GM23338 (cell line): ENCODE data around the gene FRRS1L. TPM values are rescaled to one million over a fixed set of nuclear protein-coding genes. Genes with fewer than 3 reads are reported as not detected.

ENCODE experiments used
- ATAC-seq: fragments of 200-7000 bp; cut with Tn5 transposase; 3 replicates; pipeline ENCODE4 v1.9.1; 2020
- DNase-seq: peaks from one replicate; pipeline ENCODE4 v3.0.0-alpha.2; 2015; ENCODE audit warnings: low spot score
- H2AFZ ChIP-seq: fragments of 200-600 bp; sonication (generic); 2 replicates; pipeline ENCODE4 v1.8.0; 2016; ENCODE audit warnings: antibody characterized with exemption, mild to moderate bottlenecking, moderate library complexity
- H3F3A ChIP-seq: fragments of 200-600 bp; sonication (generic); replicated peaks from 2 replicates; pipeline ENCODE4 v1.8.0; 2017; ENCODE audit warnings: antibody characterized with exemption, mixed run types, low read depth
- H3K27ac ChIP-seq: fragments of 200-600 bp; sonication (generic); 2 replicates; pipeline ENCODE4 v1.6.1; 2016; ENCODE audit warnings: low read depth
- H3K27me3 ChIP-seq: fragments of 200-600 bp; sonication (generic); 2 replicates; pipeline ENCODE4 v1.8.0; 2016; ENCODE audit warnings: mild to moderate bottlenecking, mixed run types, moderate library complexity; ENCODE audit not compliant: insufficient read depth
- H3K36me3 ChIP-seq: fragments of 200-600 bp; sonication (generic); 2 replicates; pipeline ENCODE4 v1.8.0; 2016; ENCODE audit warnings: mild to moderate bottlenecking; ENCODE audit not compliant: insufficient read depth
- H3K4me1 ChIP-seq: fragments of 200-600 bp; sonication (generic); 2 replicates; pipeline ENCODE4 v1.8.0; 2016; ENCODE audit warnings: mild to moderate bottlenecking, moderate library complexity; ENCODE audit not compliant: insufficient read depth
- H3K4me2 ChIP-seq: fragments of 200-600 bp; sonication (generic); 2 replicates; pipeline ENCODE4 v1.7.1; 2017; ENCODE audit warnings: mixed run types
- H3K4me3 ChIP-seq: fragments of 200-600 bp; sonication (generic); 2 replicates; pipeline ENCODE4 v1.6.1; 2016; ENCODE audit warnings: mixed run types
- H3K79me2 ChIP-seq: fragments of 200-600 bp; sonication (generic); replicated peaks from 2 replicates; pipeline ENCODE4 v1.8.0; 2017; ENCODE audit warnings: mild to moderate bottlenecking; ENCODE audit not compliant: insufficient read depth
- H3K9me2 ChIP-seq: fragments of 200-600 bp; sonication (generic); 2 replicates; pipeline ENCODE4 v1.8.0; 2017; ENCODE audit not compliant: insufficient read depth
- H4K20me1 ChIP-seq: fragments of 200-600 bp; sonication (generic); replicated peaks from 2 replicates; pipeline ENCODE4 v1.8.0; 2017; ENCODE audit warnings: mild to moderate bottlenecking; ENCODE audit not compliant: insufficient read depth
- H3K27ac Mint-ChIP-seq: 2 replicates; pipeline ENCODE4 v1.8.0; 2020; ENCODE audit warnings: inconsistent platforms, mild to moderate bottlenecking, moderate library complexity, mixed read lengths
- H3K27me3 Mint-ChIP-seq: 3 replicates; pipeline ENCODE4 v1.8.0; 2022; ENCODE audit warnings: low read depth, mild to moderate bottlenecking, moderate library complexity, mixed read lengths, inconsistent platforms; ENCODE audit not compliant: insufficient read depth, poor library complexity
- H3K36me3 Mint-ChIP-seq: 3 replicates; pipeline ENCODE4 v1.8.0; 2021; ENCODE audit warnings: low read depth, mild to moderate bottlenecking, inconsistent platforms, moderate library complexity, mixed read lengths
- H3K4me1 Mint-ChIP-seq: 3 replicates; pipeline ENCODE4 v1.8.0; 2020; ENCODE audit warnings: mild to moderate bottlenecking, inconsistent platforms, mixed read lengths
- H3K4me3 Mint-ChIP-seq: 3 replicates; pipeline ENCODE4 v1.8.0; 2021; ENCODE audit warnings: moderate library complexity, mild to moderate bottlenecking, inconsistent platforms, mixed read lengths
- H3K9me3 Mint-ChIP-seq: 3 replicates; pipeline ENCODE4 v1.8.0; 2020; ENCODE audit warnings: moderate library complexity, mild to moderate bottlenecking, inconsistent platforms, mixed read lengths
- CREB1 ChIP-seq: fragments of 250-450 bp; sonication (Bioruptor Pico); IDR thresholded peaks from 2 replicates; pipeline ENCODE4 v1.5.0; 2020; ENCODE audit warnings: low read depth, mild to moderate bottlenecking, moderate library complexity
- EZH2 ChIP-seq: fragments of 200-600 bp; sonication (generic); IDR thresholded peaks from one replicate; pipeline ENCODE4 v1.8.0; 2017; ENCODE audit warnings: antibody characterized with exemption, mild to moderate bottlenecking, low read depth; ENCODE audit not compliant: unreplicated experiment
- EZH2phosphoT487 ChIP-seq: fragments of 200-600 bp; sonication (generic); IDR thresholded peaks from one replicate; pipeline ENCODE4 v1.8.1; 2018; ENCODE audit warnings: antibody characterized with exemption; ENCODE audit not compliant: unreplicated experiment
- JUNB ChIP-seq: IDR thresholded peaks from one replicate; pipeline ENCODE4 v1.6.1; 2016; ENCODE audit warnings: antibody characterized with exemption; ENCODE audit not compliant: unreplicated experiment
- NANOG ChIP-seq: IDR thresholded peaks from 2 replicates; pipeline ENCODE4 v1.6.1; 2016; ENCODE audit warnings: antibody characterized with exemption, borderline replicate concordance
- POLR2AphosphoS5 ChIP-seq: IDR thresholded peaks from 2 replicates; pipeline ENCODE4 v1.6.1; 2016; ENCODE audit warnings: antibody characterized with exemption, low read depth
- REST ChIP-seq: IDR thresholded peaks from one replicate; pipeline ENCODE4 v1.6.1; 2018; ENCODE audit warnings: antibody characterized with exemption; ENCODE audit not compliant: unreplicated experiment
- STAT1 ChIP-seq: IDR thresholded peaks from one replicate; pipeline ENCODE4 v1.6.1; 2016; ENCODE audit warnings: antibody characterized with exemption; ENCODE audit not compliant: unreplicated experiment
- ZNF114 ChIP-seq: fragments of 250-450 bp; sonication (Bioruptor Pico); IDR thresholded peaks from 2 replicates; pipeline ENCODE4 v1.5.0; 2020; ENCODE audit warnings: mild to moderate bottlenecking, moderate library complexity
- ZNF331 ChIP-seq: fragments of 250-450 bp; sonication (Bioruptor Pico); IDR thresholded peaks from 2 replicates; pipeline ENCODE4 v1.5.0; 2020; ENCODE audit warnings: low read depth, mild to moderate bottlenecking, moderate library complexity
- ZNF462 ChIP-seq: fragments of 250-450 bp; sonication (Bioruptor Pico); IDR thresholded peaks from 2 replicates; pipeline ENCODE4 v1.5.0; 2020; ENCODE audit warnings: mild to moderate bottlenecking, moderate library complexity
- polyA plus RNA-seq: library from polyadenylated mRNA; unstranded; fragments of >200 nt; fragmentation: Nextera tagmentation; extraction: Ambion mirVana; gene quantifications from 2 replicates; pipeline ENCODE4 v1.2.1, GENCODE V29; 2016
- total RNA-seq: library from RNA; depleted of rRNA; stranded (reverse); fragments of >200 nt; shearing (Covaris generic); gene quantifications from 2 replicates; pipeline ENCODE4 v1.2.3, GENCODE V29; 2014
- TF ChIP-seq, protein P1 (sequence below): IDR thresholded peaks from 2 replicates; pipeline ENCODE4 v1.6.1; 2016; ENCODE audit warnings: antibody characterized with exemption
- TF ChIP-seq, protein P2 (sequence below), 2 experiments: fragments of 200-600 bp in 1 of 2; sonication (generic) in 1 of 2; conservative IDR thresholded peaks; 2 replicates each; pipeline versions ENCODE4 v1.5.1 to v1.6.1; 2016 to 2017; ENCODE audit warnings: antibody characterized with exemption in 2 of 2, low read depth in 2 of 2, mild to moderate bottlenecking in 2 of 2, moderate library complexity in 1 of 2

The FRRS1L gene
- total and polyA plus RNA-seq, 2 experiments from 2014 or later = 0.37 to 1.1 TPM

DNA sequence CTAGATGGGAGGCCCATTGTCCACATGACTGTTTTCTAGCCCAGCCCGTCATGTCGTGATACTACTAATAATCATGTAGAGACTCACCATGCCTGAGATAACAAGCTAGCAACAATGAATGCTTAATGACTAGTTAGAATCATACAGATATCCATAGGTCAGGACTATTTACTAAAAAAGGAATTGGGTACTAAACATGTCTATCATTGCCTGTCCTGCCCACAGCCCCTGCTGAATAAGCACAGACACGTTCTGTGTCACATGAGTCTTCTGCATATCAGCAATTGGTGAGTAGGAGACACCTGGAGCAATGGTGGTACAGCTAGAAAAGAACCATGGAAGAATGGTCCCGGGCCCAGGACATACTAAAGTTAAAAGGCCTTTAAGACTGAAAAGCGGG lies 18.0 kb downstream of the FRRS1L start:
- no peak overlapping the region for H2AFZ ChIP-seq
- DNase-seq = no peak
- H3F3A ChIP-seq = no peaks in the 10 kb centered on the region
- H3K79me2 ChIP-seq = no peaks in the 10 kb centered on the region
- TF ChIP-seq ZNF331 (CRISPR knock-in tag) = no peak
- no peak for TF ChIP-seq EZH2
- no peak for TF ChIP-seq JUNB
- no peak for TF ChIP-seq CREB1 (CRISPR knock-in tag)
- TF ChIP-seq REST = no peak
- TF ChIP-seq STAT1 = no peak
- TF ChIP-seq ZNF462 (CRISPR knock-in tag) = no peak
- TF ChIP-seq, protein P1, sequence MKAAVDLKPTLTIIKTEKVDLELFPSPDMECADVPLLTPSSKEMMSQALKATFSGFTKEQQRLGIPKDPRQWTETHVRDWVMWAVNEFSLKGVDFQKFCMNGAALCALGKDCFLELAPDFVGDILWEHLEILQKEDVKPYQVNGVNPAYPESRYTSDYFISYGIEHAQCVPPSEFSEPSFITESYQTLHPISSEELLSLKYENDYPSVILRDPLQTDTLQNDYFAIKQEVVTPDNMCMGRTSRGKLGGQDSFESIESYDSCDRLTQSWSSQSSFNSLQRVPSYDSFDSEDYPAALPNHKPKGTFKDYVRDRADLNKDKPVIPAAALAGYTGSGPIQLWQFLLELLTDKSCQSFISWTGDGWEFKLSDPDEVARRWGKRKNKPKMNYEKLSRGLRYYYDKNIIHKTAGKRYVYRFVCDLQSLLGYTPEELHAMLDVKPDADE = no peak
- TF ChIP-seq ZNF114 (CRISPR knock-in tag) = no peak
- TF ChIP-seq, protein P2, sequence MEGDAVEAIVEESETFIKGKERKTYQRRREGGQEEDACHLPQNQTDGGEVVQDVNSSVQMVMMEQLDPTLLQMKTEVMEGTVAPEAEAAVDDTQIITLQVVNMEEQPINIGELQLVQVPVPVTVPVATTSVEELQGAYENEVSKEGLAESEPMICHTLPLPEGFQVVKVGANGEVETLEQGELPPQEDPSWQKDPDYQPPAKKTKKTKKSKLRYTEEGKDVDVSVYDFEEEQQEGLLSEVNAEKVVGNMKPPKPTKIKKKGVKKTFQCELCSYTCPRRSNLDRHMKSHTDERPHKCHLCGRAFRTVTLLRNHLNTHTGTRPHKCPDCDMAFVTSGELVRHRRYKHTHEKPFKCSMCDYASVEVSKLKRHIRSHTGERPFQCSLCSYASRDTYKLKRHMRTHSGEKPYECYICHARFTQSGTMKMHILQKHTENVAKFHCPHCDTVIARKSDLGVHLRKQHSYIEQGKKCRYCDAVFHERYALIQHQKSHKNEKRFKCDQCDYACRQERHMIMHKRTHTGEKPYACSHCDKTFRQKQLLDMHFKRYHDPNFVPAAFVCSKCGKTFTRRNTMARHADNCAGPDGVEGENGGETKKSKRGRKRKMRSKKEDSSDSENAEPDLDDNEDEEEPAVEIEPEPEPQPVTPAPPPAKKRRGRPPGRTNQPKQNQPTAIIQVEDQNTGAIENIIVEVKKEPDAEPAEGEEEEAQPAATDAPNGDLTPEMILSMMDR (conservative IDR thresholded peaks at IDR 0.05; ENCODE audit: low read depth in 2 of 2) = no peak
- TF ChIP-seq NANOG = no peak
- TF ChIP-seq POLR2AphosphoS5 = no peak
- TF ChIP-seq EZH2phosphoT487 = no peak
- peaks cover 8% of the 10 kb centered on the region for H3K36me3 Mint-ChIP-seq
- H3K4me3 ChIP-seq = no peak overlapping the region
- ATAC-seq = no peak
- no peaks in the 10 kb centered on the region for H3K9me2 ChIP-seq
- H3K27ac ChIP-seq = no peak overlapping the region
- H3K27ac Mint-ChIP-seq = no peak overlapping the region
- H3K36me3 ChIP-seq = peaks cover 8% of the 10 kb centered on the region; the same call in 1 of the 2 replicates
- H3K4me3 Mint-ChIP-seq = no peak overlapping the region
- H3K27me3 ChIP-seq = no peaks in the 10 kb centered on the region
- H4K20me1 ChIP-seq = no peaks in the 10 kb centered on the region
- H3K4me1 ChIP-seq = no peaks in the 10 kb centered on the region
- no peak overlapping the region for H3K4me2 ChIP-seq
- no peaks in the 10 kb centered on the region; the same call in 2 of the 3 replicates for H3K4me1 Mint-ChIP-seq
- H3K27me3 Mint-ChIP-seq = peaks cover 3% of the 10 kb centered on the region
- peaks cover 28% of the 10 kb centered on the region for H3K9me3 Mint-ChIP-seq
